Endothelial cell of umbilical vein (primary cell): Measurements from ENCODE around the gene CPNE7. TPM values are rescaled to one million over a fixed set of nuclear protein-coding genes. Genes with fewer than 3 reads are reported as not detected.

ENCODE experiments used
- BruUV-seq: library from RNA; stranded (reverse); fragments of 400-500 nt; replicated peaks from 2 replicates; lab custom pipeline; 2021; lab: Mats Ljungman, UMichigan
- CTCF ChIA-PET: fragments of 300-600, 350-600 bp; sonication (Branson Sonifier 250); formaldehyde crosslinking; loops from one replicate; lab custom pipeline; 2021; ENCODE audit warnings: antibody characterized with exemption, inconsistent platforms; lab: Charles Lee
- POLR2A ChIA-PET: fragments of 300-600, 350-600 bp; sonication (Branson Sonifier 250); formaldehyde crosslinking; loops from one replicate; lab custom pipeline; 2021; ENCODE audit warnings: antibody characterized with exemption, inconsistent platforms; lab: Charles Lee
- DNase-seq: peaks from one replicate; pipeline ENCODE4 v3.0.0-alpha.2; 2011; ENCODE audit warnings: low read depth, low spot score
- FAIRE-seq: peaks from 2 replicates; lab custom pipeline; 2011; peaks lifted over from hg19 to GRCh38; lab: Jason Lieb, UNC
- H2AFZ ChIP-seq: 2 replicates; pipeline ENCODE4 v1.6.0; 2012; ENCODE audit warnings: low read depth, low read length, control low read depth, inconsistent platforms
- H3K27ac ChIP-seq: 2 replicates; pipeline ENCODE4 v1.5.1; 2011; ENCODE audit warnings: low read depth, mild to moderate bottlenecking, control low read depth, low read length, moderate library complexity; ENCODE audit not compliant: insufficient read depth
- H3K27me3 ChIP-seq, 2 experiments: 2 replicates each; pipeline versions ENCODE4 v1.6.0 to v1.6.1; 2011; ENCODE audit warnings: low read length in 2 of 2, mixed read lengths in 1 of 2; ENCODE audit not compliant: control insufficient read depth in 2 of 2, insufficient read depth in 2 of 2
- H3K36me3 ChIP-seq, 2 experiments: 2 replicates in 1 of 2; 3 replicates in 1 of 2; pipeline ENCODE4 v1.5.1; 2011; ENCODE audit warnings: low read length in 2 of 2, mild to moderate bottlenecking in 1 of 2, moderate library complexity in 1 of 2; ENCODE audit not compliant: control insufficient read depth in 2 of 2, insufficient read depth in 2 of 2; ENCODE audit errors: extremely low read depth in 1 of 2
- H3K4me1 ChIP-seq: 3 replicates; pipeline ENCODE4 v1.5.1; 2011; ENCODE audit warnings: mild to moderate bottlenecking, low read length; ENCODE audit not compliant: control insufficient read depth, insufficient read depth; ENCODE audit errors: extremely low read depth
- H3K4me2 ChIP-seq: 2 replicates; pipeline ENCODE4 v1.6.1; 2011; ENCODE audit warnings: low read length, control low read depth, mixed read lengths; ENCODE audit not compliant: insufficient read depth
- H3K4me3 ChIP-seq, 3 experiments: fragments of 200-600 bp in 1 of 3; sonication (generic), shearing (Covaris generic) in 1 of 3; replicated peaks in 1 of 3; 2 replicates each; pipeline ENCODE4 v1.5.1; 2011 to 2016; ENCODE audit warnings: control low read depth in 3 of 3, low read length in 3 of 3, mild to moderate bottlenecking in 2 of 3, inconsistent platforms in 1 of 3, low read depth in 1 of 3, moderate library complexity in 1 of 3; ENCODE audit not compliant: insufficient read depth in 1 of 3
- H3K79me2 ChIP-seq: 2 replicates; pipeline ENCODE4 v1.6.0; 2012; ENCODE audit warnings: low read length, inconsistent platforms; ENCODE audit not compliant: control insufficient read depth, insufficient read depth
- H3K9ac ChIP-seq: replicated peaks from 2 replicates; pipeline ENCODE3; 2011; ENCODE audit warnings: low read length, control low read depth; ENCODE audit not compliant: insufficient read depth; ENCODE audit errors: extremely low read depth
- H3K9me1 ChIP-seq: replicated peaks from 3 replicates; pipeline ENCODE4 v1.6.0; 2011; ENCODE audit warnings: mild to moderate bottlenecking, low read length; ENCODE audit not compliant: control insufficient read depth, insufficient read depth; ENCODE audit errors: extremely low read depth
- H3K9me3 ChIP-seq: replicated peaks from 2 replicates; pipeline ENCODE4 v1.5.1; 2012; ENCODE audit warnings: low read length, inconsistent platforms; ENCODE audit not compliant: control insufficient read depth, insufficient read depth
- H4K20me1 ChIP-seq: replicated peaks from 2 replicates; pipeline ENCODE3; 2011; ENCODE audit warnings: mild to moderate bottlenecking, low read length; ENCODE audit not compliant: control insufficient read depth, insufficient read depth; ENCODE audit errors: extremely low read depth
- CTCF ChIP-seq, 2 donors: IDR thresholded peaks; 1 replicate in 1 of 2; 2 replicates in 1 of 2; pipeline ENCODE4 v1.5.1; 2011; ENCODE audit warnings: low read length in 2 of 2, mild to moderate bottlenecking in 2 of 2, moderate library complexity in 2 of 2, control low read depth in 1 of 2, inconsistent platforms in 1 of 2, low read depth in 1 of 2; ENCODE audit not compliant: insufficient read depth in 1 of 2; ENCODE audit errors: extremely low read depth in 1 of 2
- EZH2 ChIP-seq: IDR thresholded peaks from 2 replicates; pipeline ENCODE4 v1.6.1; 2012; ENCODE audit warnings: borderline replicate concordance, low read depth, mild to moderate bottlenecking, moderate library complexity, low read length, inconsistent platforms; ENCODE audit not compliant: severe bottlenecking
- FOS ChIP-seq: IDR thresholded peaks from 2 replicates; pipeline ENCODE4 v1.6.1; 2011; ENCODE audit warnings: mild to moderate bottlenecking, low read length, moderate library complexity, borderline replicate concordance; ENCODE audit not compliant: insufficient read depth
- GATA2 ChIP-seq: IDR thresholded peaks from 2 replicates; pipeline ENCODE4 v1.7.0; 2011; ENCODE audit warnings: low read depth, mild to moderate bottlenecking, moderate library complexity, mixed read lengths, low read length; ENCODE audit not compliant: insufficient read length, insufficient read depth
- JUN ChIP-seq: IDR thresholded peaks from 2 replicates; pipeline ENCODE4 v1.6.1; 2011; ENCODE audit warnings: borderline replicate concordance, low read depth; ENCODE audit not compliant: insufficient read length, insufficient read depth
- MAX ChIP-seq: IDR thresholded peaks from 2 replicates; pipeline ENCODE4 v1.6.1; 2011; ENCODE audit not compliant: insufficient read depth, insufficient read length
- MYC ChIP-seq: IDR thresholded peaks from one replicate; pipeline ENCODE4 v1.6.1; 2011; ENCODE audit warnings: mild to moderate bottlenecking, low read depth, low read length
- POLR2A ChIP-seq: IDR thresholded peaks from 2 replicates; pipeline ENCODE4 v1.6.1; 2012; ENCODE audit warnings: low read depth, mild to moderate bottlenecking, control low read depth, low read length
- POLR2AphosphoS5 ChIP-seq: IDR thresholded peaks from 2 replicates; pipeline ENCODE4 v1.6.1; 2012; ENCODE audit warnings: low read depth, mild to moderate bottlenecking, control low read depth, low read length, moderate library complexity; ENCODE audit not compliant: insufficient read depth
- dilution Hi-C: fragments of 300-500 bp; cut with MboI; formaldehyde crosslinking; loops from one replicate; pipeline ENCODE4 v1.15.0; 2019; ENCODE audit warnings: low sequenced_read_pairs; ENCODE audit not compliant: extremely low pct_ligation_motif_present
- intact Hi-C: fragments of 100-400 bp; cut with micrococcal nuclease; formaldehyde crosslinking; loops from one replicate; pipeline ENCODE4 v1.10.0; 2022
- polyA plus RNA-seq, 4 experiments: library from polyadenylated mRNA; depleted of rRNA in 3 of 4; stranded (reverse) in 3 of 4; unstranded in 1 of 4; fragments of >200 nt; gene quantifications; 2 replicates each; pipeline versions ENCODE4 v1.2.1 to v1.2.3, GENCODE V29; 2011 to 2012; ENCODE audit warnings: missing spikeins in 1 of 4
- total RNA-seq: library from RNA; stranded (reverse); gene quantifications from 2 replicates; pipeline ENCODE4 v1.2.3, GENCODE V29; 2021

Gene CPNE7
- total and polyA plus RNA-seq, 2 donors (not counting 3 experiments of a cell fraction or from before 2014, with no cell fraction given): 2.0 to 5.9 TPM

- Histone ChIP-seq H3K27ac (no peak overlapping the region), H3K4me3 (no peak overlapping the region), H3K79me2 (no peaks in the 10 kb centered on the region), H3K4me1 (no peaks in the 10 kb centered on the region), H4K20me1 (no peaks in the 10 kb centered on the region), H3K27me3 (peaks cover 0 to 15% of the 10 kb centered on the region in 2 experiments), H3K36me3 (no peaks in the 10 kb centered on the region), H3K4me2 (no peak overlapping the region), H3K9ac (no peak overlapping the region), H2AFZ (no peak overlapping the region), H3K9me1 (no peaks in the 10 kb centered on the region), H3K9me3 (no peaks in the 10 kb centered on the region)
- POLR2A ChIA-PET: no interaction called here
- FAIRE-seq: no peak
- CTCF ChIA-PET: interaction anchor here (1.3 to 2.9 kb wide), 2 partner anchors 13 to 15 kb away, joined by 3 to 15 read pairs; no protein-coding TSS in a partner anchor
- intact Hi-C loops (no loop called here), dilution Hi-C loops (no loop called here)
- no TSS peak for BruUV-seq
- DNase-seq: no peak
- TF ChIP-seq POLR2AphosphoS5 (no peak), MYC (no peak), CTCF (IDR thresholded peaks at IDR 0.05; ENCODE audit: extremely low read depth in 1 of 2, insufficient read depth in 1 of 2, low read depth in 1 of 2, low read length in 2 of 2) (no peak), EZH2 (no peak), MAX (no peak), JUN (no peak), POLR2A (no peak), GATA2 (no peak), FOS (no peak)
Observed at GRCh38 chr16:89629827-89630610, 54.5 kb downstream of the CPNE7 start.
